Activated CD8-positive, alpha-beta memory T cell treated with anti-CD3 and anti-CD28 coated beads for 36 hours (primary cell): ENCODE measurements around the gene PRR20C. TPM values are rescaled to one million over a fixed set of nuclear protein-coding genes. Genes with fewer than 3 reads are reported as not detected.
"Not testable (repeated sequence)": the region's sequence is repeated elsewhere in the genome, so short reads cannot be mapped to it uniquely, and the experiment has no call there.

Experiments
- CTCF ChIA-PET: fragments of 350-600 bp; sonication (Branson Sonifier 250); formaldehyde crosslinking; loops from one replicate; lab custom pipeline; 2021; ENCODE audit warnings: antibody characterized with exemption; lab: Charles Lee
- POLR2A ChIA-PET: fragments of 350-600 bp; sonication (Branson Sonifier 250); formaldehyde crosslinking; loops from one replicate; lab custom pipeline; 2021; ENCODE audit warnings: antibody characterized with exemption; lab: Charles Lee
- total RNA-seq, 2 experiments: library from RNA; stranded (reverse); gene quantifications; one replicate each; pipeline ENCODE4 v1.2.3, GENCODE V29; 2021

PRR20C gene
- total RNA-seq = not detected

GRCh38 chr13:57153761-57154160 lies at the start of gene PRR20C:
PRR20C (plus strand) TSS chr13:57154061; CDS start chr13:57154448, 387 bp downstream.
- CTCF ChIA-PET, POLR2A ChIA-PET: not testable (repeated sequence)

- ChIA-PET CTCF (no interaction called here), POLR2A (no interaction called here)
These were observed 38.9 kb upstream of the PRR20C start for GRCh38 chr13:57114945-57115344.

DNA sequence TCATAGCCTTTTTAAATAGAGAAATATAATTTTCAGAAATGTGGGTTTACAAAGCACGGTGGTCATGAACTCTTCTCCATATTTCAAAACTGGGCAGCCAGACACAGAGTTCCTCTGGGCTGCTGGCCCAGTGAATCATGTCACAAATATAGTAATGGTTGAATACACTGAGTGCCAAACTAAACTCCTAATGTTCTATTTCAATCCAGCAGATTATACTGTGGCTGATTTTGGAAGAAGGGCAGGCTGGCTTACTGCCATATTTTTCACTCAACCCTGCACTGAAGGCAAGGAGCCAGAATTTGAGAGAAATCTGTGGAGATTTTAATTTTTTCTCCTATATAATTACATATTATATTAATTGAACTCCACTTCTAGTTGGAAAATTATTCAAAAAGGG lies 30.2 kb upstream of the PRR20C start:
- ChIA-PET POLR2A (no interaction called here), CTCF (no interaction called here)

DNA sequence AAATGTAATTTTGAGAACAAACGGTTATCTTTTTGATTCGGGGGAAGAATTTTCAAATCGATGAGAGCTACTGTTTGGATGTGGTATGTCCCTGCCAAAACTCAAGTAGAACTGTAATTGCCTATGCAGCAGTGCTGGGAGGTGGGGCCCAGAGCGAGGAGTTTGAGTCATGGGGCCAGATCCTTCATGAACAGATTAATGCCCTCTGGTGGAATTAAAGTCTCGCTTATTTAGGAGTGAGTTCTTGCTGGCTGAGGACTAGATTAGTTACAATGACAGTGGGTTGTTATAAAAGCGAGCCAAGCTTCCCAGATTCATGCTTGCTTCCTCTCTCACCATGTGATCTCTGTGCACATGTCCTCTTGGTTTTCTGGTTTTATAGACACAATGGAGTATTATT lies 25.0 kb upstream of the PRR20C start:
- ChIA-PET CTCF (no interaction called here), POLR2A (no interaction called here)

DNA sequence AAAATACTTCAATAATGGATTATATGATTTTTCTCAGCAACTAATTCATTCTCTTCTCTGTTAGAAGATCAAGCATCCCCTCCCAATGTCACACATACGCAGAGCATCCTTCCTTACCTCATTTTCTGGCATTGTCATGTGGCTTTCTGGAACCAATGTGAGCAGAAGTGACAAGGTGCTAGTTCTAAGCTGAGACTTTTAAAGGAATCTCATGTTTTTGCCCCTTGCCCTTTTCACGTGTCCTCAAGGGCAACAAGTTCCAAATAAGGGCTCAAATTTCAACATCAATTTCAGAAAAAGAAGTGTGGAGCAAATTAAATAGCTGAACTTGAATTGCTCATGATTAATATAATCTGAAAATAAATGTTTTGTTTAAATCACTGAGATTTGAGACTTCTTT lies 17.8 kb upstream of the PRR20C start:
- ChIA-PET CTCF (no interaction called here), POLR2A (no interaction called here)

GRCh38 chr13:57137585-57137984 lies 16.3 kb upstream of the PRR20C start:
- ChIA-PET POLR2A (no interaction called here), CTCF (no interaction called here)

DNA sequence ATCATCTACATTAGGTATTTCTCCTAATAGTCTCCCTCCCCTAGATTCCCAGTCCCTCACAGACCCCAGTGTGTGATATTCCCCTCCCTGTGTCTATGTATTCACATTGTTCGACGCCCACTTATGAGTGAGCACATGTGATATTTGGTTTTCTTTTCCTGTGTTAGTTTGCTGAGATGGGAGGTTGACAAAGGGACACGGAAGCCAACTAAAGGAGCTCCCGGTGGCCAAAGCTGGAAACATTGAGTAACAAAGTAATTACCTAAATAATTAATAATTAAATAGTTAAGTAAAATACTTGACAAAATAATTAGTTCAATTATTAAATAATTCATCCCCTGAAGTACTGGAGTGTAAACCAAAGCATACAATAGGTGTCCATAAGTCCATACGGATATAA lies 14.9 kb upstream of the PRR20C start:
- ChIA-PET CTCF (no interaction called here), POLR2A (no interaction called here)

DNA sequence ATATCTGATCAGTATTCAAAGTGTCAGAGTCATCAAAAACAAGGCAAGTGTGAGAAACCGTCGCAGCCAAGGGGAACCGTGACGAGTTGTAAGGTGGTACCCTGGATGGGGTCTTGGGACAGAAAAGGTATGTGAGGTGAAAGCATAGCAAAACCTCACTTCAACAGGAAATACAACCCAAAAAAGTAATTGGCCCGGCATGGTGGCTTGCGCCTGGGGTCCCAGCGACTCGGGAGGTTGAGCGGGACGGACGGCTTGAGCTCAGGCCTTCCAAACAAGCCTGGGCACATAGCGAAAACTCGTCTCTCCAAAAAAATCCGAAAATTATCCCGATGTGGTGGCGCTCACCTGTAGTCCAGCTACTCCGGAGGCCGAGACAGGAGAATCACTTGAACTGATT lies 14.1 kb upstream of the PRR20C start:
- POLR2A ChIA-PET, CTCF ChIA-PET: not testable (repeated sequence)

DNA sequence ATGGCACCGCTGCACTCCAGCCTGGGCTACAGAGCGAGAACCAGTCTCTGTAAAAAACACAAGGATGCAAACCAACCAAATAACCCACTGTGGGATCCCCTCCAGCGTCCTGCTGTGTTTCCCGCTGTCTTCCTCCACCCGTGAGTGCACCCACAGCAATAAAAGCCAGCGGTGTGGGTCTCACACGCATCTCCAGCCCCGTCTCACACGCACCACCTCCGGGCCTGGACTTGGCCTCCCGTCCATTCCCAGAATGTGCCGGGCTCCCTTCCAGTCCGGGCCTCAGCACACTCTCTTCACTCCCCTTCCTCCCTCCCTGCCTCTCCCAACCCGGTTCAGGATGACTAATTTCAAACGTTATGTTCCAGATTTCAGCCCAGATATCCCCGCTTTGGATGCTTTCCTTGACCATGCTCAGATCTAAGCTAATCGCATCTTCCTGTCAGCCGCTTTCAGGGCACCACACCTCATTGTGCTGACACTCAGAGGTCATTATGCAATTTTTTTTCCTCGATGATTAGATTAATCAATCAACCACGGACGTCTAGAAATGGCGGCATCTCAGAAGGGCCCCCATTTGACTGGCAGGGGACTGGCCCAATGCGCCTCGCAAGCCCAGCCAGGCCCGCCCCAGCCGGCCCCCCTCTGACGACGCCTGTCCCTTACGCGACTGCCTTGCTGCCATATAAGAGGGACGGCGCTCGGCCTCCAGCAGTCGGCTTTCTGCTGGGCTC lies 13.5 kb upstream of the PRR20C start, which contains the start of gene PRR20A:
TSS of gene PRR20A (plus strand) at position 684 of the 734 bp plus-strand sequence. CDS start 387 bp downstream, outside the sequence.
- POLR2A ChIA-PET, CTCF ChIA-PET: not testable (repeated sequence)

- CTCF ChIA-PET, POLR2A ChIA-PET: not testable (repeated sequence)
These were observed 6.7 kb upstream of the PRR20C start, which contains the start of gene PRR20B for GRCh38 chr13:57147188-57147587. PRR20B (plus strand) TSS chr13:57147488; CDS start chr13:57147875, 387 bp downstream.

DNA sequence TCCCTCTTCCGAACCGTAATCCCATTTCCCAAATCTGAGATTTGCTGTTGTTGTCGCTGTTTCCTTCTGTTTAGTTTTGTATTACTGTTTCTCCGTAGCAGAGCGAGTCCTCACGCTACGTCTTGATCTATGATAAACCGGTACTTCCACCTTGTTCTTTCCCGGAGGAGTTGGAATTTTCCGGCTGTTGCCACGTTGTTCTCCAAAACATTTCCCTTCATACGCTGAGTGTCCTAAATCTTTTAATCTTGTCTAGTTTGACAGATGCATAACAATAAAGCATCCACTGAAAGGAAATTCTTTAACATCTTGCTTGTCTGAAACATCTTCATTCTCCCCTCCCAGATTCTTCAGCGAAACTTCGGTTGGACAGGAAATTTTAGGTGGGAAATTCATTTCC lies 5.8 kb upstream of the PRR20C start:
- POLR2A ChIA-PET, CTCF ChIA-PET: not testable (repeated sequence)

- POLR2A ChIA-PET, CTCF ChIA-PET: not testable (repeated sequence)
These were observed 6.5 kb downstream of the PRR20C start, which contains the start of gene PRR20D for GRCh38 chr13:57160332-57160731. PRR20D (plus strand) TSS chr13:57160632; CDS start chr13:57161019, 387 bp downstream.

DNA sequence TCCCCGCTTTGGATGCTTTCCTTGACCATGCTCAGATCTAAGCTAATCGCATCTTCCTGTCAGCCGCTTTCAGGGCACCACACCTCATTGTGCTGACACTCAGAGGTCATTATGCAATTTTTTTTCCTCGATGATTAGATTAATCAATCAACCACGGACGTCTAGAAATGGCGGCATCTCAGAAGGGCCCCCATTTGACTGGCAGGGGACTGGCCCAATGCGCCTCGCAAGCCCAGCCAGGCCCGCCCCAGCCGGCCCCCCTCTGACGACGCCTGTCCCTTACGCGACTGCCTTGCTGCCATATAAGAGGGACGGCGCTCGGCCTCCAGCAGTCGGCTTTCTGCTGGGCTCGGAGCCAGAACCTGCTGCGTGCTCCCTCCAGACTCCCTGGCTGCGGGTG lies 13.0 kb downstream of the PRR20C start, which contains the start of gene PRR20E:
TSS of gene PRR20E (plus strand) at position 301 of the 400 bp plus-strand sequence. CDS start 387 bp downstream, outside the sequence.
- CTCF ChIA-PET, POLR2A ChIA-PET: not testable (repeated sequence)

DNA sequence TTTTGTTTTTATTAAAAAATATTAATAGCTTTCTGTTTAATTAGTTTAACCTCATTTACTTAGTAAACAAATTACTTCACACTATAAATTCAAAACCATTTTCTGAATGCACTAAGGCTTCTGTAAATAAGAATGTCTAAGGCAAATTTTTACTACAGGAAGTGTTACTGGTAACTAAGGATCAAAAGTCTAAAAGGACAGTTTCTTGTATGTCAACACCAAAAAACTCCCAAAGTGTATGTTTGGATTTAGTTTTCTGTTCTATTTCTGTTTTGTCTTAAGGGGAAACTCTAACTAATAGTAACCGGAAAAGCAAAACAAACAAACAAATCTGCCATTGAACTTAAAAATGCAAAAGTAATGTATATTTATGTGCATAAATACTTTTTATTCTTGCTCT lies 37.8 kb downstream of the PRR20C start:
- CTCF ChIA-PET = no interaction called here
- POLR2A ChIA-PET = no interaction called here

Other genes with a start within 250 kb of the PRR20C start
- not detected for gene PRR20A, start 13.1 kb upstream of the PRR20C start, total RNA-seq
- gene PRR20B, start 6.6 kb upstream of the PRR20C start, total RNA-seq = not detected
- not detected for gene PRR20D, start 6.6 kb downstream of the PRR20C start, total RNA-seq
- gene PRR20E, start 13.1 kb downstream of the PRR20C start, total RNA-seq = not detected